H1 (cell line): ENCODE data around the gene PPM1F. TPM values are rescaled to one million over a fixed set of nuclear protein-coding genes. Genes with fewer than 3 reads are reported as not detected.

Source experiments
- CTCF ChIA-PET: fragments of 300-600 bp; sonication (Branson Sonifier 250); formaldehyde crosslinking; loops from one replicate; lab custom pipeline; 2021; ENCODE audit not compliant: partially characterized antibody; lab: Charles Lee
- POLR2A ChIA-PET: fragments of 300-600 bp; sonication (Branson Sonifier 250); formaldehyde crosslinking; loops from one replicate; lab custom pipeline; 2021; ENCODE audit warnings: inconsistent platforms; ENCODE audit not compliant: partially characterized antibody; lab: Charles Lee
- DNase-seq, 2 experiments: peaks; one replicate each; pipeline versions ENCODE4 v3.0.0 to v3.0.0-alpha.2; 2010 to 2022; ENCODE audit warnings: low spot score in 2 of 2, low read depth in 1 of 2, mixed read lengths in 1 of 2
- FAIRE-seq: peaks from 2 replicates; lab custom pipeline; 2011; peaks lifted over from hg19 to GRCh38; lab: Jason Lieb, UNC
- H2AFZ ChIP-seq: 2 replicates; pipeline ENCODE4 v1.8.1; 2012; ENCODE audit warnings: low read length, inconsistent platforms
- H2AK5ac ChIP-seq: 2 replicates; pipeline ENCODE4 v1.6.1; 2013; ENCODE audit warnings: low read depth, low read length
- H2BK120ac ChIP-seq: replicated peaks from 2 replicates; pipeline ENCODE3; 2013; ENCODE audit warnings: low read depth, low read length, inconsistent platforms
- H2BK12ac ChIP-seq: 2 replicates; pipeline ENCODE4 v1.6.1; 2013; ENCODE audit warnings: low read depth, low read length
- H2BK15ac ChIP-seq: 2 replicates; pipeline ENCODE4 v1.6.1; 2013; ENCODE audit warnings: low read length
- H2BK20ac ChIP-seq: 2 replicates; pipeline ENCODE4 v1.6.1; 2013; ENCODE audit warnings: low read length
- H2BK5ac ChIP-seq: 2 replicates; pipeline ENCODE4 v1.6.1; 2013; ENCODE audit warnings: low read depth, low read length
- H3K14ac ChIP-seq: 2 replicates; pipeline ENCODE4 v1.6.1; 2013; ENCODE audit warnings: inconsistent platforms; ENCODE audit not compliant: insufficient read length
- H3K18ac ChIP-seq: 2 replicates; pipeline ENCODE4 v1.6.1; 2013; ENCODE audit warnings: low read length; ENCODE audit errors: extremely low read depth
- H3K23ac ChIP-seq: 2 replicates; pipeline ENCODE4 v1.6.1; 2013; ENCODE audit warnings: inconsistent platforms; ENCODE audit not compliant: insufficient read length
- H3K23me2 ChIP-seq: 2 replicates; pipeline ENCODE4 v1.6.1; 2013; ENCODE audit warnings: low read depth, low read length
- H3K27ac ChIP-seq: 2 replicates; pipeline ENCODE4 v1.6.1; 2011; ENCODE audit warnings: low read depth, low read length, inconsistent platforms
- H3K27me3 ChIP-seq, 4 experiments: replicated peaks in 1 of 4; 1 replicate in 1 of 4; 2 replicates in 3 of 4; pipeline versions ENCODE4 v1.6.1 to v1.8.1; 2011 to 2013; ENCODE audit warnings: low read length in 3 of 4, mild to moderate bottlenecking in 3 of 4, inconsistent platforms in 2 of 4, mixed read lengths in 2 of 4, moderate library complexity in 1 of 4; ENCODE audit not compliant: control insufficient read depth in 3 of 4, insufficient read depth in 3 of 4; ENCODE audit errors: extremely low read depth in 1 of 4
- H3K36me3 ChIP-seq, 4 experiments: 2 replicates each; pipeline versions ENCODE4 v1.6.1 to v1.8.1; 2011 to 2013; ENCODE audit warnings: mild to moderate bottlenecking in 4 of 4, low read length in 3 of 4, moderate library complexity in 2 of 4, control low read depth in 1 of 4, inconsistent platforms in 1 of 4; ENCODE audit not compliant: insufficient read depth in 4 of 4, control insufficient read depth in 2 of 4
- H3K4ac ChIP-seq: replicated peaks from 2 replicates; pipeline ENCODE3; 2013; ENCODE audit warnings: low read length, low read depth, mixed read lengths, inconsistent platforms; ENCODE audit not compliant: insufficient read length
- H3K4me1 ChIP-seq, 4 experiments: replicated peaks in 1 of 4; 1 replicate in 1 of 4; 2 replicates in 3 of 4; pipeline versions ENCODE4 v1.6.1 to v1.8.1; 2011 to 2013; ENCODE audit warnings: low read length in 3 of 4, inconsistent platforms in 2 of 4, mixed read lengths in 1 of 4; ENCODE audit not compliant: insufficient read depth in 4 of 4, control insufficient read depth in 3 of 4
- H3K4me2 ChIP-seq, 2 experiments: 2 replicates each; pipeline versions ENCODE4 v1.6.1 to v1.8.1; 2011 to 2013; ENCODE audit warnings: low read depth in 2 of 2, low read length in 2 of 2, control low read depth in 1 of 2, inconsistent platforms in 1 of 2, mild to moderate bottlenecking in 1 of 2; ENCODE audit not compliant: insufficient read depth in 1 of 2
- H3K4me3 ChIP-seq, 4 experiments: fragments of 200-600, 300-600 bp in 1 of 4; sonication (generic), shearing (Covaris generic), sonication (Bioruptor Twin) in 1 of 4; 2 replicates each; pipeline versions ENCODE4 v1.5.1 to v1.8.1; 2011 to 2016; ENCODE audit warnings: low read length in 4 of 4, low read depth in 3 of 4, control low read depth in 2 of 4, inconsistent platforms in 2 of 4, mild to moderate bottlenecking in 2 of 4, mixed read lengths in 1 of 4, moderate library complexity in 1 of 4; ENCODE audit not compliant: insufficient read depth in 2 of 4; ENCODE audit errors: extremely low read depth in 1 of 4
- H3K56ac ChIP-seq: replicated peaks from 2 replicates; pipeline ENCODE3; 2013; ENCODE audit warnings: low read depth, mild to moderate bottlenecking, mixed read lengths, low read length, inconsistent platforms; ENCODE audit not compliant: insufficient read length
- H3K79me1 ChIP-seq: 2 replicates; pipeline ENCODE4 v1.6.1; 2013; ENCODE audit warnings: low read depth, low read length, control low read depth
- H3K79me2 ChIP-seq, 2 experiments: 2 replicates each; pipeline versions ENCODE4 v1.6.1 to v1.8.1; 2012 to 2013; ENCODE audit warnings: low read length in 2 of 2, mild to moderate bottlenecking in 2 of 2, inconsistent platforms in 1 of 2; ENCODE audit not compliant: insufficient read depth in 2 of 2, control insufficient read depth in 1 of 2
- H3K9ac ChIP-seq, 4 experiments: replicated peaks in 1 of 4; 1 replicate in 1 of 4; 2 replicates in 3 of 4; pipeline versions ENCODE4 v1.6.1 to v1.8.1; 2011 to 2013; ENCODE audit warnings: low read depth in 3 of 4, low read length in 3 of 4, control low read depth in 2 of 4, mild to moderate bottlenecking in 2 of 4, moderate library complexity in 2 of 4, inconsistent platforms in 1 of 4; ENCODE audit errors: extremely low read depth in 1 of 4
- H3K9me3 ChIP-seq, 2 experiments: 2 replicates each; pipeline versions ENCODE4 v1.6.1 to v1.8.1; 2012 to 2013; ENCODE audit warnings: mild to moderate bottlenecking in 2 of 2, moderate library complexity in 2 of 2, control low read depth in 1 of 2, inconsistent platforms in 1 of 2, low read depth in 1 of 2, low read length in 1 of 2, mixed read lengths in 1 of 2; ENCODE audit not compliant: insufficient read depth in 2 of 2
- H4K20me1 ChIP-seq, 2 experiments: replicated peaks in 1 of 2; 2 replicates each; pipeline versions ENCODE3 to v1.8.1; 2011 to 2013; ENCODE audit warnings: inconsistent platforms in 2 of 2, low read length in 2 of 2, mild to moderate bottlenecking in 1 of 2; ENCODE audit not compliant: insufficient read depth in 2 of 2, control insufficient read depth in 1 of 2
- H4K5ac ChIP-seq: 2 replicates; pipeline ENCODE4 v1.6.1; 2013; ENCODE audit warnings: low read length, low read depth, mixed read lengths, inconsistent platforms; ENCODE audit not compliant: insufficient read length
- H4K8ac ChIP-seq: 2 replicates; pipeline ENCODE4 v1.8.0; 2013; ENCODE audit warnings: mild to moderate bottlenecking, moderate library complexity, low read length, inconsistent platforms; ENCODE audit not compliant: insufficient read depth; ENCODE audit errors: extremely low read depth
- H4K91ac ChIP-seq: replicated peaks from 2 replicates; pipeline ENCODE3; 2013; ENCODE audit warnings: low read length, mixed read lengths, inconsistent platforms; ENCODE audit not compliant: insufficient read length
- EP300 ChIP-seq, 2 experiments: IDR thresholded peaks; 1 replicate in 1 of 2; 2 replicates in 1 of 2; pipeline ENCODE4 v1.6.1; 2011 to 2012; ENCODE audit warnings: low read depth in 2 of 2, low read length in 2 of 2, mild to moderate bottlenecking in 2 of 2, borderline replicate concordance in 1 of 2, inconsistent platforms in 1 of 2, moderate library complexity in 1 of 2
- HDAC6 ChIP-seq: IDR thresholded peaks from one replicate; pipeline ENCODE4 v1.7.1; 2012; ENCODE audit warnings: low read depth, mild to moderate bottlenecking, inconsistent platforms, low read length, moderate library complexity
- JUND ChIP-seq: IDR thresholded peaks from 2 replicates; pipeline ENCODE4 v1.6.1; 2011; ENCODE audit warnings: mild to moderate bottlenecking, improper control_type of control experiment, low read length
- POLR2A ChIP-seq, 2 experiments: IDR thresholded peaks; 1 replicate in 1 of 2; 2 replicates in 1 of 2; pipeline ENCODE4 v1.6.1; 2011; ENCODE audit warnings: low read depth in 2 of 2, low read length in 2 of 2, mild to moderate bottlenecking in 2 of 2; ENCODE audit errors: control extremely low read depth in 1 of 2
- SIN3A ChIP-seq, 2 experiments: IDR thresholded peaks in 1 of 2; conservative IDR thresholded peaks in 1 of 2; 2 replicates each; pipeline ENCODE4 v1.6.1; 2011 to 2012; ENCODE audit warnings: low read length in 2 of 2, improper control_type of control experiment in 1 of 2, low read depth in 1 of 2, mild to moderate bottlenecking in 1 of 2
- SIX5 ChIP-seq: IDR thresholded peaks from 2 replicates; pipeline ENCODE4 v1.6.1; 2011; ENCODE audit warnings: mild to moderate bottlenecking, low read depth, low read length
- USF2 ChIP-seq: IDR thresholded peaks from 2 replicates; pipeline ENCODE4 v1.6.1; 2011; ENCODE audit warnings: low read length, improper control_type of control experiment
- WGBS, 2 experiments: shearing (Covaris generic) in 1 of 2; methylation state at CpG; one replicate each; pipeline versions ENCODE4 v1.1.6 to v1.1.7; 2013 to 2015; ENCODE audit warnings: low lambda C conversion rate in 2 of 2, mixed read lengths in 2 of 2, inconsistent platforms in 1 of 2, low coverage in 1 of 2, missing lambda C conversion rate in 1 of 2; ENCODE audit not compliant: insufficient replicate concordance in 2 of 2, insufficient coverage in 1 of 2, insufficient read length in 1 of 2; ENCODE audit errors: extremely low coverage in 1 of 2, missing lambda C conversion rate in 1 of 2; 5-methylcytosine and 5-hydroxymethylcytosine counted together
- polyA plus RNA-seq, 7 experiments: library from polyadenylated mRNA; depleted of rRNA in 3 of 7; stranded (reverse) in 5 of 7; unstranded in 2 of 7; fragments of >200 nt in 5 of 7; fragments of 200-250 nt in 2 of 7; gene quantifications; 1 replicate in 5 of 7; 2 replicates in 1 of 7; 4 replicates in 1 of 7; pipeline versions ENCODE4 v1.2.1 to v1.2.3, GENCODE V29; 2011 to 2013; ENCODE audit warnings: missing spikeins in 2 of 7, mixed read lengths in 2 of 7
- total RNA-seq: library from RNA; stranded (reverse); fragmentation: NEBNext Ultra II Directional; extraction: Animal tissue kit (Norgen Biotek cat#: 25700); gene quantifications from 2 replicates; pipeline ENCODE4 v1.2.1, GENCODE V29; 2021

The PPM1F gene
- total and polyA plus RNA-seq, 2 of the 8 experiments (the other 6 are each of a cell fraction or from before 2014, with no cell fraction given) = 12.4 to 22.8 TPM

- WGBS, 2 experiments = 97% methylated on average over 3 of the region's 3 CpGs; no CpG with 5 or more reads in 1 of the 2 experiments
- Histone ChIP-seq H3K23me2 (no peaks in the 10 kb centered on the region), H3K23ac (no peak overlapping the region)
Measured at GRCh38 chr22:21940521-21940920, 12.1 kb downstream of the PPM1F start.

More at GRCh38 chr22:21940521-21940920, 12.1 kb downstream of the PPM1F start:
- no peaks in the 10 kb centered on the region for H3K79me2 ChIP-seq
- H4K8ac ChIP-seq = no peak overlapping the region
- H3K4me2 ChIP-seq = no peak overlapping the region
- CTCF ChIA-PET = interaction anchor here (0.6 to 7.4 kb wide), 5 partner anchors 10 to 151 kb away, joined by 3 to 60 read pairs (median 3); partner anchors contain the start of gene PPM1F
- no peak overlapping the region for H3K4me3 ChIP-seq
- no peak overlapping the region for H3K9ac ChIP-seq
- no peak overlapping the region for H3K56ac ChIP-seq
- H3K27me3 ChIP-seq = no peaks in the 10 kb centered on the region
- no peak overlapping the region for H2BK20ac ChIP-seq
- TF ChIP-seq JUND = no peak
- no peak for TF ChIP-seq POLR2A (IDR thresholded peaks at IDR 0.05; ENCODE audit: control extremely low read depth in 1 of 2, low read depth in 2 of 2, low read length in 2 of 2)
- TF ChIP-seq SIN3A (conservative IDR thresholded peaks at IDR 0.05 in 1 of 2, IDR thresholded peaks at IDR 0.05 in 1 of 2; ENCODE audit: low read depth in 1 of 2, low read length in 2 of 2) = no peak
- TF ChIP-seq USF2 = no peak
- no peak for TF ChIP-seq SIX5
- no peak for TF ChIP-seq EP300 (IDR thresholded peaks at IDR 0.05; ENCODE audit: borderline replicate concordance in 1 of 2, low read depth in 2 of 2, low read length in 2 of 2)
- TF ChIP-seq HDAC6 = no peak
- TF ChIP-seq, all 59 proteins: peak for 0
- Histone ChIP-seq H3K18ac (no peak overlapping the region), H2BK5ac (no peak overlapping the region), H2AK5ac (no peak overlapping the region), H4K91ac (no peak overlapping the region), H3K4me1 (peaks cover 0 to 7% (median under 1%) of the 10 kb centered on the region in 4 experiments; a peak in 4 of 7 replicates), H4K5ac (no peak overlapping the region), H2BK15ac (no peak overlapping the region), H3K9me3 (no peaks in the 10 kb centered on the region), H2AFZ (no peak overlapping the region), H2BK12ac (no peak overlapping the region), H3K36me3 (no peaks in the 10 kb centered on the region), H3K27ac (no peak overlapping the region), H3K79me1 (no peaks in the 10 kb centered on the region), H3K4ac (no peak overlapping the region), H3K14ac (no peak overlapping the region), H2BK120ac (no peak overlapping the region), H4K20me1 (peaks cover 0 to 3% of the 10 kb centered on the region in 2 experiments)
- no peak for DNase-seq
- POLR2A ChIA-PET = interaction anchor here (0.6 to 0.8 kb wide), 2 partner anchors 13 to 18 kb away, joined by 3 read pairs; no protein-coding TSS in a partner anchor
- no peak for FAIRE-seq
